IMR-90 (cell line): ENCODE results near the gene DCLK1. TPM values are rescaled to one million over a fixed set of nuclear protein-coding genes. Genes with fewer than 3 reads are reported as not detected.
A peak's percentile ranks its signal among the peaks of the same experiment; 100 is the strongest.

ENCODE experiments used
- ATAC-seq: fragments of 200-7000 bp; cut with Tn5 transposase; 2 replicates; pipeline ENCODE4 v1.9.1; 2020; ENCODE audit warnings: low read depth, mild to moderate bottlenecking, moderate library complexity
- BruUV-seq: library from RNA; stranded (reverse); fragments of 400-500 nt; replicated peaks from 2 replicates; lab custom pipeline; 2021; lab: Mats Ljungman, UMichigan
- CTCF ChIA-PET: fragments of 300-600 bp; formaldehyde crosslinking; extraction: SDS; loops from one replicate; lab custom pipeline; 2021; ENCODE audit warnings: antibody characterized with exemption; lab: Yijun Ruan, JAX
- POLR2A ChIA-PET: fragments of 300-600 bp; sonication (Branson Sonifier 250); formaldehyde crosslinking; loops from one replicate; lab custom pipeline; 2022; ENCODE audit warnings: antibody characterized with exemption; ENCODE audit not compliant: unreplicated experiment; lab: Charles Lee
- DNase-seq: peaks from one replicate; pipeline ENCODE4 v3.0.0; 2013
- H2AFZ ChIP-seq: replicated peaks from 2 replicates; pipeline ENCODE3; 2013; ENCODE audit warnings: low read length, mild to moderate bottlenecking; ENCODE audit not compliant: poor library complexity
- H2AK5ac ChIP-seq: 2 replicates; pipeline ENCODE4 v1.6.1; 2013; ENCODE audit warnings: low read depth, low read length, inconsistent platforms
- H2AK9ac ChIP-seq: replicated peaks from 2 replicates; pipeline ENCODE3; 2013; ENCODE audit warnings: mild to moderate bottlenecking, low read depth, low read length, moderate library complexity; ENCODE audit not compliant: poor library complexity
- H2BK120ac ChIP-seq: 2 replicates; pipeline ENCODE4 v1.6.1; 2013; ENCODE audit warnings: low read depth, low read length, inconsistent platforms
- H2BK15ac ChIP-seq: 3 replicates; pipeline ENCODE4 v1.6.1; 2013; ENCODE audit warnings: low read depth, low read length, inconsistent platforms
- H2BK20ac ChIP-seq: 2 replicates; pipeline ENCODE4 v1.6.1; 2013; ENCODE audit warnings: low read depth, mild to moderate bottlenecking, inconsistent platforms, low read length, moderate library complexity
- H2BK5ac ChIP-seq: 2 replicates; pipeline ENCODE4 v1.6.1; 2013; ENCODE audit warnings: mild to moderate bottlenecking, low read depth, low read length, inconsistent platforms; ENCODE audit not compliant: poor library complexity, severe bottlenecking
- H3K14ac ChIP-seq: replicated peaks from 2 replicates; pipeline ENCODE4 v1.6.1; 2013; ENCODE audit warnings: low read depth, low read length, inconsistent platforms
- H3K18ac ChIP-seq: 2 replicates; pipeline ENCODE4 v1.6.1; 2013; ENCODE audit warnings: low read depth, low read length, control low read depth
- H3K23ac ChIP-seq: 2 replicates; pipeline ENCODE4 v1.6.1; 2013; ENCODE audit warnings: low read depth, low read length, inconsistent platforms
- H3K27ac ChIP-seq: 2 replicates; pipeline ENCODE4 v1.5.1; 2013; ENCODE audit warnings: mild to moderate bottlenecking, control low read depth, low read length; ENCODE audit not compliant: insufficient read depth
- H3K27me3 ChIP-seq: 2 replicates; pipeline ENCODE4 v1.6.1; 2013; ENCODE audit warnings: low read length; ENCODE audit not compliant: control insufficient read depth, insufficient read depth
- H3K36me3 ChIP-seq: 2 replicates; pipeline ENCODE4 v1.6.1; 2013; ENCODE audit warnings: low read length, mixed read lengths; ENCODE audit not compliant: control insufficient read depth, insufficient read depth
- H3K4ac ChIP-seq: 2 replicates; pipeline ENCODE4 v1.6.1; 2013; ENCODE audit warnings: low read depth, low read length, inconsistent platforms
- H3K4me1 ChIP-seq: 2 replicates; pipeline ENCODE4 v1.6.1; 2013; ENCODE audit warnings: low read length, mixed read lengths; ENCODE audit not compliant: control insufficient read depth, insufficient read depth
- H3K4me2 ChIP-seq: 2 replicates; pipeline ENCODE4 v1.6.1; 2013; ENCODE audit warnings: low read depth, mild to moderate bottlenecking, control low read depth, low read length, moderate library complexity
- H3K4me3 ChIP-seq: 2 replicates; pipeline ENCODE4 v1.5.1; 2013; ENCODE audit warnings: low read depth, mild to moderate bottlenecking, control low read depth, low read length, moderate library complexity; ENCODE audit not compliant: insufficient read depth
- H3K56ac ChIP-seq: 2 replicates; pipeline ENCODE4 v1.6.1; 2013; ENCODE audit warnings: low read length, inconsistent platforms; ENCODE audit not compliant: insufficient read depth; ENCODE audit errors: extremely low read depth
- H3K79me1 ChIP-seq, 2 experiments: 2 replicates each; pipeline ENCODE4 v1.6.1; 2013; ENCODE audit warnings: low read length in 2 of 2, inconsistent platforms in 1 of 2, low read depth in 1 of 2
- H3K9ac ChIP-seq: 2 replicates; pipeline ENCODE4 v1.6.1; 2013; ENCODE audit warnings: low read depth, low read length, control low read depth
- H3K9me1 ChIP-seq: 2 replicates; pipeline ENCODE4 v1.6.1; 2013; ENCODE audit warnings: low read length, inconsistent platforms; ENCODE audit not compliant: insufficient read depth
- H3K9me3 ChIP-seq: 2 replicates; pipeline ENCODE4 v1.6.1; 2013; ENCODE audit warnings: low read length; ENCODE audit not compliant: control insufficient read depth, insufficient read depth
- H4K20me1 ChIP-seq: 2 replicates; pipeline ENCODE4 v1.6.1; 2013; ENCODE audit warnings: low read length, inconsistent platforms; ENCODE audit not compliant: insufficient read depth
- H4K5ac ChIP-seq: 2 replicates; pipeline ENCODE4 v1.6.1; 2013; ENCODE audit warnings: mild to moderate bottlenecking, low read depth, low read length, control low read depth
- H4K8ac ChIP-seq, 2 experiments: 2 replicates each; pipeline ENCODE4 v1.6.1; 2013; ENCODE audit warnings: low read depth in 2 of 2, low read length in 2 of 2, control low read depth in 1 of 2, inconsistent platforms in 1 of 2
- H4K91ac ChIP-seq: 2 replicates; pipeline ENCODE4 v1.6.1; 2013; ENCODE audit warnings: low read depth, low read length, inconsistent platforms; ENCODE audit not compliant: insufficient read depth
- CHD1 ChIP-seq: IDR thresholded peaks from 2 replicates; pipeline ENCODE4 v1.6.1; 2012; ENCODE audit warnings: low read depth, low read length, improper control_type of control experiment
- FOS ChIP-seq: fragments of 150-350 bp; IDR thresholded peaks from 2 replicates; pipeline ENCODE4 v1.6.1; 2016; ENCODE audit warnings: low read depth, low read length
- WGBS, 2 experiments: methylation state at CpG; one replicate each; pipeline versions ENCODE4 v1.1.5 to v1.1.7; 2013; ENCODE audit warnings: missing lambda C conversion rate in 2 of 2; ENCODE audit not compliant: insufficient read length in 1 of 2; ENCODE audit errors: extremely low coverage in 2 of 2; 5-methylcytosine and 5-hydroxymethylcytosine counted together
- dilution Hi-C: fragments of 300-500 bp; cut with HindIII; formaldehyde crosslinking; loops from one replicate; pipeline ENCODE4 v1.14.3; 2018; ENCODE audit warnings: low sequenced_read_pairs; ENCODE audit not compliant: unreplicated experiment
- in situ Hi-C: fragments of 300-500 bp; cut with MboI; formaldehyde crosslinking; loops from 3 replicates; pipeline ENCODE4 v1.14.3; 2019; ENCODE audit warnings: low sequenced_read_pairs, inconsistent platforms, mixed read lengths
- intact Hi-C: fragments of 100-400 bp; cut with micrococcal nuclease; formaldehyde crosslinking; loops from 2 replicates; pipeline ENCODE4 v1.10.0; 2022
- polyA plus RNA-seq, 3 experiments: library from polyadenylated mRNA; depleted of rRNA; stranded (reverse); fragments of >200 nt; gene quantifications; 2 replicates each; pipeline ENCODE4 v1.2.3, GENCODE V29; 2012; ENCODE audit warnings: low replicate concordance in 1 of 3
- total RNA-seq: library from RNA; depleted of rRNA; stranded (reverse); fragments of >200 nt; gene quantifications from 2 replicates; pipeline ENCODE4 v1.2.3, GENCODE V29; 2012
- TF ChIP-seq, protein P1 (sequence below): fragments of 150-350 bp; IDR thresholded peaks from 2 replicates; pipeline ENCODE4 v1.6.1; 2016; ENCODE audit warnings: low read depth, mild to moderate bottlenecking, low read length, moderate library complexity, borderline replicate concordance

DCLK1 gene
- total and polyA plus RNA-seq, 2 of the 4 experiments (the other 2 are of a cell fraction), result under 0.01 to 0.02 TPM

DNA sequence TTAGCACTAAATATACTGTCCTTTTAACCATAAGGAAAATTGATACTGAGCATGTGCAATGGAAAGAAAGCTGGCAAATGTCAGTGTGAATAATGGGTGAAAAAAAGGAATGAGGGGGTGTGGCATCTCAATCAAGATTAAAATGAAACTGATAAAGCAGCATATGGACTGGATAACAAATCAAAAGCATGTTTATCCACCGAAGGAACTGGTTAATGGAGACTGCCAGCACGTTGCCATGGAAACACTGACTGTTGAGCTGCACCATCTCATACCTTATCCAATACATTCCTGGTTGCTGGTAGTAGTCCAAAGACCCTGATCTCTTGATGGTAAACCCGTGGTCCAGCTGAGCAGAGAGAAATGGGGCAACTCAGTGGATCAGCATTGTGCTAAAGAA lies 343.2 kb downstream of the DCLK1 start:
- H3K9me1 ChIP-seq, result no peaks in the 10 kb centered on the region
- H4K20me1 ChIP-seq, result no peaks in the 10 kb centered on the region
- in situ Hi-C loops, result no loop called here
- H3K23ac ChIP-seq, result no peak overlapping the region
- no peaks in the 10 kb centered on the region for H3K36me3 ChIP-seq
- ChIA-PET CTCF (no interaction called here), POLR2A (no interaction called here)
- H2AK9ac ChIP-seq, result no peak overlapping the region
- H2BK120ac ChIP-seq, result 0 out of 2 replicates have a peak overlapping the region, but pooled peaks have one; percentile 6
- H3K18ac ChIP-seq, result no peak overlapping the region
- WGBS, 2 experiments, result no CpG with 5 or more reads among the region's 3 CpGs
- no peak overlapping the region for H2AFZ ChIP-seq
- H4K8ac ChIP-seq, result no peak overlapping the region
- no peak for DNase-seq
- no peak overlapping the region for H2BK5ac ChIP-seq
- H3K4me2 ChIP-seq, result no peak overlapping the region
- no peak overlapping the region for H2AK5ac ChIP-seq
- H3K14ac ChIP-seq, result no peak overlapping the region
- no peak for ATAC-seq
- no peak overlapping the region for H4K91ac ChIP-seq
- no peak overlapping the region for H3K4me3 ChIP-seq
- H3K9ac ChIP-seq, result no peak overlapping the region
- TF ChIP-seq, protein P1, sequence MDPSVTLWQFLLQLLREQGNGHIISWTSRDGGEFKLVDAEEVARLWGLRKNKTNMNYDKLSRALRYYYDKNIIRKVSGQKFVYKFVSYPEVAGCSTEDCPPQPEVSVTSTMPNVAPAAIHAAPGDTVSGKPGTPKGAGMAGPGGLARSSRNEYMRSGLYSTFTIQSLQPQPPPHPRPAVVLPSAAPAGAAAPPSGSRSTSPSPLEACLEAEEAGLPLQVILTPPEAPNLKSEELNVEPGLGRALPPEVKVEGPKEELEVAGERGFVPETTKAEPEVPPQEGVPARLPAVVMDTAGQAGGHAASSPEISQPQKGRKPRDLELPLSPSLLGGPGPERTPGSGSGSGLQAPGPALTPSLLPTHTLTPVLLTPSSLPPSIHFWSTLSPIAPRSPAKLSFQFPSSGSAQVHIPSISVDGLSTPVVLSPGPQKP, result no peak
- TF ChIP-seq FOS (no peak), CHD1 (no peak)
- H3K9me3 ChIP-seq, result no peaks in the 10 kb centered on the region
- BruUV-seq, result no TSS peak
- no peak overlapping the region for H3K27ac ChIP-seq
- no peak overlapping the region for H3K56ac ChIP-seq
- H3K79me1 ChIP-seq, result no peaks in the 10 kb centered on the region
- peaks cover 2% of the 10 kb centered on the region; the same call in 1 of the 2 replicates for H3K4me1 ChIP-seq
- intact Hi-C loops, result loop anchor here (5.0 kb wide), 3 partner anchors 311 to 616 kb away; partner anchors contain the start of gene MAB21L1
- no peaks in the 10 kb centered on the region for H3K27me3 ChIP-seq
- dilution Hi-C loops, result no loop called here
- no peak overlapping the region for H4K5ac ChIP-seq
- no peak overlapping the region for H2BK15ac ChIP-seq
- no peak overlapping the region; the same call in 1 of the 2 replicates for H2BK20ac ChIP-seq
- no peak overlapping the region for H3K4ac ChIP-seq
